GM23338 (cell line): Measurements from ENCODE around the gene SV2C. TPM values are rescaled to one million over a fixed set of nuclear protein-coding genes. Genes with fewer than 3 reads are reported as not detected.

Experiments
- ATAC-seq: fragments of 200-7000 bp; cut with Tn5 transposase; 3 replicates; pipeline ENCODE4 v1.9.1; 2020
- DNase-seq: peaks from one replicate; pipeline ENCODE4 v3.0.0-alpha.2; 2015; ENCODE audit warnings: low spot score
- H2AFZ ChIP-seq: fragments of 200-600 bp; sonication (generic); 2 replicates; pipeline ENCODE4 v1.8.0; 2016; ENCODE audit warnings: antibody characterized with exemption, mild to moderate bottlenecking, moderate library complexity
- H3F3A ChIP-seq: fragments of 200-600 bp; sonication (generic); replicated peaks from 2 replicates; pipeline ENCODE4 v1.8.0; 2017; ENCODE audit warnings: antibody characterized with exemption, mixed run types, low read depth
- H3K27ac ChIP-seq: fragments of 200-600 bp; sonication (generic); 2 replicates; pipeline ENCODE4 v1.6.1; 2016; ENCODE audit warnings: low read depth
- H3K27me3 ChIP-seq: fragments of 200-600 bp; sonication (generic); 2 replicates; pipeline ENCODE4 v1.8.0; 2016; ENCODE audit warnings: mild to moderate bottlenecking, mixed run types, moderate library complexity; ENCODE audit not compliant: insufficient read depth
- H3K36me3 ChIP-seq: fragments of 200-600 bp; sonication (generic); 2 replicates; pipeline ENCODE4 v1.8.0; 2016; ENCODE audit warnings: mild to moderate bottlenecking; ENCODE audit not compliant: insufficient read depth
- H3K4me1 ChIP-seq: fragments of 200-600 bp; sonication (generic); 2 replicates; pipeline ENCODE4 v1.8.0; 2016; ENCODE audit warnings: mild to moderate bottlenecking, moderate library complexity; ENCODE audit not compliant: insufficient read depth
- H3K4me2 ChIP-seq: fragments of 200-600 bp; sonication (generic); 2 replicates; pipeline ENCODE4 v1.7.1; 2017; ENCODE audit warnings: mixed run types
- H3K4me3 ChIP-seq: fragments of 200-600 bp; sonication (generic); 2 replicates; pipeline ENCODE4 v1.6.1; 2016; ENCODE audit warnings: mixed run types
- H3K79me2 ChIP-seq: fragments of 200-600 bp; sonication (generic); replicated peaks from 2 replicates; pipeline ENCODE4 v1.8.0; 2017; ENCODE audit warnings: mild to moderate bottlenecking; ENCODE audit not compliant: insufficient read depth
- H3K9me2 ChIP-seq: fragments of 200-600 bp; sonication (generic); 2 replicates; pipeline ENCODE4 v1.8.0; 2017; ENCODE audit not compliant: insufficient read depth
- H4K20me1 ChIP-seq: fragments of 200-600 bp; sonication (generic); replicated peaks from 2 replicates; pipeline ENCODE4 v1.8.0; 2017; ENCODE audit warnings: mild to moderate bottlenecking; ENCODE audit not compliant: insufficient read depth
- H3K27ac Mint-ChIP-seq: 2 replicates; pipeline ENCODE4 v1.8.0; 2020; ENCODE audit warnings: inconsistent platforms, mild to moderate bottlenecking, moderate library complexity, mixed read lengths
- H3K27me3 Mint-ChIP-seq: 3 replicates; pipeline ENCODE4 v1.8.0; 2022; ENCODE audit warnings: low read depth, mild to moderate bottlenecking, moderate library complexity, mixed read lengths, inconsistent platforms; ENCODE audit not compliant: insufficient read depth, poor library complexity
- H3K36me3 Mint-ChIP-seq: 3 replicates; pipeline ENCODE4 v1.8.0; 2021; ENCODE audit warnings: low read depth, mild to moderate bottlenecking, inconsistent platforms, moderate library complexity, mixed read lengths
- H3K4me1 Mint-ChIP-seq: 3 replicates; pipeline ENCODE4 v1.8.0; 2020; ENCODE audit warnings: mild to moderate bottlenecking, inconsistent platforms, mixed read lengths
- H3K4me3 Mint-ChIP-seq: 3 replicates; pipeline ENCODE4 v1.8.0; 2021; ENCODE audit warnings: moderate library complexity, mild to moderate bottlenecking, inconsistent platforms, mixed read lengths
- H3K9me3 Mint-ChIP-seq: 3 replicates; pipeline ENCODE4 v1.8.0; 2020; ENCODE audit warnings: moderate library complexity, mild to moderate bottlenecking, inconsistent platforms, mixed read lengths
- CREB1 ChIP-seq: fragments of 250-450 bp; sonication (Bioruptor Pico); IDR thresholded peaks from 2 replicates; pipeline ENCODE4 v1.5.0; 2020; ENCODE audit warnings: low read depth, mild to moderate bottlenecking, moderate library complexity
- CTCF ChIP-seq, 2 experiments: fragments of 200-600 bp in 1 of 2; sonication (generic) in 1 of 2; conservative IDR thresholded peaks; 2 replicates each; pipeline versions ENCODE4 v1.5.1 to v1.6.1; 2016 to 2017; ENCODE audit warnings: antibody characterized with exemption in 2 of 2, low read depth in 2 of 2, mild to moderate bottlenecking in 2 of 2, moderate library complexity in 1 of 2
- EZH2 ChIP-seq: fragments of 200-600 bp; sonication (generic); IDR thresholded peaks from one replicate; pipeline ENCODE4 v1.8.0; 2017; ENCODE audit warnings: antibody characterized with exemption, mild to moderate bottlenecking, low read depth; ENCODE audit not compliant: unreplicated experiment
- EZH2phosphoT487 ChIP-seq: fragments of 200-600 bp; sonication (generic); IDR thresholded peaks from one replicate; pipeline ENCODE4 v1.8.1; 2018; ENCODE audit warnings: antibody characterized with exemption; ENCODE audit not compliant: unreplicated experiment
- NANOG ChIP-seq: IDR thresholded peaks from 2 replicates; pipeline ENCODE4 v1.6.1; 2016; ENCODE audit warnings: antibody characterized with exemption, borderline replicate concordance
- POLR2AphosphoS5 ChIP-seq: IDR thresholded peaks from 2 replicates; pipeline ENCODE4 v1.6.1; 2016; ENCODE audit warnings: antibody characterized with exemption, low read depth
- REST ChIP-seq: IDR thresholded peaks from one replicate; pipeline ENCODE4 v1.6.1; 2018; ENCODE audit warnings: antibody characterized with exemption; ENCODE audit not compliant: unreplicated experiment
- ZNF114 ChIP-seq: fragments of 250-450 bp; sonication (Bioruptor Pico); IDR thresholded peaks from 2 replicates; pipeline ENCODE4 v1.5.0; 2020; ENCODE audit warnings: mild to moderate bottlenecking, moderate library complexity
- ZNF331 ChIP-seq: fragments of 250-450 bp; sonication (Bioruptor Pico); IDR thresholded peaks from 2 replicates; pipeline ENCODE4 v1.5.0; 2020; ENCODE audit warnings: low read depth, mild to moderate bottlenecking, moderate library complexity
- ZNF462 ChIP-seq: fragments of 250-450 bp; sonication (Bioruptor Pico); IDR thresholded peaks from 2 replicates; pipeline ENCODE4 v1.5.0; 2020; ENCODE audit warnings: mild to moderate bottlenecking, moderate library complexity
- polyA plus RNA-seq: library from polyadenylated mRNA; unstranded; fragments of >200 nt; fragmentation: Nextera tagmentation; extraction: Ambion mirVana; gene quantifications from 2 replicates; pipeline ENCODE4 v1.2.1, GENCODE V29; 2016
- total RNA-seq: library from RNA; depleted of rRNA; stranded (reverse); fragments of >200 nt; shearing (Covaris generic); gene quantifications from 2 replicates; pipeline ENCODE4 v1.2.3, GENCODE V29; 2014

SV2C gene
- total and polyA plus RNA-seq, 2 experiments from 2014 or later: 0.05 to 0.07 TPM

- H3K9me2 ChIP-seq: peaks cover 12% of the 10 kb centered on the region; the same call in 1 of the 2 replicates
- Mint-ChIP-seq H3K27me3 (no peaks in the 10 kb centered on the region), H3K36me3 (no peaks in the 10 kb centered on the region), H3K4me1 (no peaks in the 10 kb centered on the region), H3K27ac (no peak overlapping the region), H3K4me3 (no peak overlapping the region), H3K9me3 (no peaks in the 10 kb centered on the region)
- no peaks in the 10 kb centered on the region for H4K20me1 ChIP-seq
- TF ChIP-seq EZH2phosphoT487: no peak
- TF ChIP-seq ZNF331: no peak
- no peak for TF ChIP-seq EZH2
- TF ChIP-seq REST: no peak
- no peak for TF ChIP-seq NANOG
- no peak for TF ChIP-seq ZNF114 (CRISPR knock-in tag)
- TF ChIP-seq POLR2AphosphoS5: no peak
- no peak for TF ChIP-seq CTCF (conservative IDR thresholded peaks at IDR 0.05; ENCODE audit: low read depth in 2 of 2)
- no peak for TF ChIP-seq CREB1 (CRISPR knock-in tag)
- TF ChIP-seq ZNF462 (CRISPR knock-in tag): no peak
- H3K36me3 ChIP-seq: no peaks in the 10 kb centered on the region
- H3K4me3 ChIP-seq: no peak overlapping the region
- no peaks in the 10 kb centered on the region for H3K4me1 ChIP-seq
- H3F3A ChIP-seq: no peaks in the 10 kb centered on the region
- no peak overlapping the region for H3K4me2 ChIP-seq
- no peaks in the 10 kb centered on the region for H3K79me2 ChIP-seq
- no peak for ATAC-seq
- H3K27me3 ChIP-seq: no peaks in the 10 kb centered on the region
- DNase-seq: no peak
- H3K27ac ChIP-seq: no peak overlapping the region
- no peak overlapping the region for H2AFZ ChIP-seq
Measured at GRCh38 chr5:76163111-76163628, 80.0 kb downstream of the SV2C start.
